GM12873 (cell line): ENCODE results near the gene PRSS3.

ENCODE experiments used
- CTCF ChIP-seq: IDR thresholded peaks from 2 replicates; pipeline ENCODE4 v1.5.1; 2012; ENCODE audit warnings: low read depth, mild to moderate bottlenecking, moderate library complexity, low read length, control low read depth; ENCODE audit not compliant: insufficient read depth; ENCODE audit errors: missing control alignments

The PRSS3 gene

GRCh38 chr9:33800886-33801285 is 5.5 kb downstream of the PRSS3 start:
- TF ChIP-seq CTCF = no peak

DNA sequence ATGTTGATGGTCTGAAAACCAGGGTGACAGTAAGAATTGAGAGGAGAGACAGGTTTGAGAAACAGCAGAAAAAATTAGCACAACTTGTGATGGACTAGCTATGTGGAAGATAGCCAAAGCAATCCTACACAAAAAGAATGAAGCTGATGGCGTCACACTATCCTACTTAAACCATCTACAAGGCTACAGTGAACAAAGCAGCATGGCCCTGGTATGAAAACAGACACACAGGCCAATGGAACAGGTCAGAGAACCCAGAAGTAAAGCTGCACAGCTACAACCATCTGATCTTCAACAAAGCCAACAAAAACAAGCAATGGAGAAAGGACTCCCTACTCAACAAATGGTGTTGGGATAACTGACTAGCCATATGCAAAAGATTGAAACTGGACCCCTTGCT is 14.1 kb downstream of the PRSS3 start:
- no peak for TF ChIP-seq CTCF

GRCh38 chr9:33813712-33814641 is 18.6 kb downstream of the PRSS3 start:
- TF ChIP-seq CTCF = peak; percentile 49

DNA sequence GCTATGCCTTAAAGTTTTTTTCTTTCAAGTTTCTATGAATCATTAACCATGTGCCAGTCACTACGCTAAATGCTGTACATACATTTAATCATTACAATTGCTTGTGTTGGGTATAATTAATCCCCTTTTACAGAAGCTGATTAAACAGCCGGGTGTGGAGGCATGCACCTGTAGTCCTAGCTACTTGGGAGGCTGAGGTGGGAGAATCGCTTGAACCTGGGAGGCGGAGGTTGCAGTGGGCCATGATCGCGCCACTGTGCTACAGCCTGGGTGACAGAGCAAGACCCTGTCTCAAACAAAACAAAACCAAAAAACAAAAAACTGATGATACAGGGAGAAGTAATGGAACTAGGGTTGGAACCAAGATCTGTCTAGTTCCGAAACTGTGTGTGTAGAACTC is 20.4 kb downstream of the PRSS3 start:
- no peak for TF ChIP-seq CTCF

GRCh38 chr9:33816327-33817252 is 21.2 kb downstream of the PRSS3 start, which contains the start of gene UBE2R2:
Gene UBE2R2 (plus strand): TSS chr9:33817160. CDS start chr9:33817758, 598 bp downstream.
- no peak for TF ChIP-seq CTCF

DNA sequence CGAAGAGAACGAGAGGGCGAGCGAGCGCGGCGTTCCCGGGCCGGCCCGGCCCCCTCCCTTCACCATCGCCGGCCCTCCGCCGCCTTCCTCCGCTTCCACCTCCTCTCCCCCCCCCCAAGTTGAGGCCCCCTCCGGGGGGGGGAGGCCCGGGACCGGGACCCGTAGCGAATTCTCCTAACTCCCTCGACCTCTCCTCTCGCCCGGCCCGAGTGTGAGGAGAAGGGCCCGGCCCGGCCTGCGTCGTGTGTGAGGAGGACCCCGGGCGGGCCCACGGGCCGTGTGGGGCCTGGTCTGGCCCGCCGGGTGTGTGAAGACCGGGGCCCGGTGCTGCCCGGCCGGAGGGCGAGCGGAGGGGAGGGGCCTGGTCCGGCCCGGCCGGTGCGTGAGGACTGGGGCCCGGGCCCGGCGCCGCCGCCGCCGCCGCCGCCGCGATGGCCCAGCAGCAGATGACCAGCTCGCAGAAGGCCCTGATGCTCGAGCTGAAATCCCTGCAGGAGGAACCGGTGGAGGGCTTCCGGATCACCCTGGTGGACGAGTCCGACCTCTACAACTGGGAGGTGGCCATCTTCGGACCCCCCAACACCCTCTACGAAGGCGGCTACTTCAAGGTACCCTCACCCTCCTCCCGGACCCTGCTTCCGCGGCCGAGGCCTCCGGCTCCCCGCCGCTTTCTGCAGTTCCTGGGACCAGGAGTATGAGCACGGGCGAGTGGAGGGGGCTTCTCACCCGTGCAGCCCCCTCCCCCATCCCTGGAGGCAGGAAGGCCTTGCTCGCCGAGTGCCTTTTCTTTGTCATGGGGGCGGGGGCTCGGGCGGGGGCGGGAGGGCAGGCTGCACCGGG is 22.2 kb downstream of the PRSS3 start:
- TF ChIP-seq CTCF = peak; percentile 41
